Bronchial epithelial cell (primary cell): Measurements from ENCODE around the gene SIL1. TPM values are rescaled to one million over a fixed set of nuclear protein-coding genes. Genes with fewer than 3 reads are reported as not detected.

Source experiments
- DNase-seq: peaks from one replicate; pipeline ENCODE4 v3.0.0-alpha.2; 2010; ENCODE audit warnings: low read depth
- FAIRE-seq: peaks from 2 replicates; lab custom pipeline; 2011; peaks lifted over from hg19 to GRCh38; lab: Jason Lieb, UNC
- H3K27me3 ChIP-seq: 2 replicates; pipeline ENCODE4 v1.5.1; 2011; ENCODE audit warnings: low read length; ENCODE audit not compliant: control insufficient read depth, insufficient read depth
- H3K36me3 ChIP-seq: 2 replicates; pipeline ENCODE4 v1.5.1; 2011; ENCODE audit warnings: low read length; ENCODE audit not compliant: control insufficient read depth, insufficient read depth
- H3K4me3 ChIP-seq: 2 replicates; pipeline ENCODE4 v1.5.1; 2011; ENCODE audit warnings: mild to moderate bottlenecking, low read depth, low read length, control low read depth
- CTCF ChIP-seq: IDR thresholded peaks from 2 replicates; pipeline ENCODE4 v1.5.1; 2011; ENCODE audit warnings: mild to moderate bottlenecking, moderate library complexity, low read length, control low read depth, inconsistent platforms; ENCODE audit not compliant: insufficient read depth, severe bottlenecking
- total RNA-seq: library from RNA; depleted of rRNA; stranded (reverse); fragments of >200 nt; gene quantifications from 2 replicates; pipeline ENCODE4 v1.2.1, GENCODE V29; 2014

Gene SIL1
- total RNA-seq, 1 donor from 2014 or later = 85.3 TPM

GRCh38 chr5:138927979-138928378 is 270.2 kb downstream of the SIL1 start:
- DNase-seq (no peak), FAIRE-seq (peak; percentile 7)
- Histone ChIP-seq H3K4me3 (no peak overlapping the region), H3K27me3 (no peaks in the 10 kb centered on the region), H3K36me3 (peaks cover 59% of the 10 kb centered on the region)
- TF ChIP-seq CTCF = no peak

- H3K27me3 ChIP-seq = no peaks in the 10 kb centered on the region
- no peak for FAIRE-seq
Measured at GRCh38 chr5:138927544-138927943, 270.6 kb downstream of the SIL1 start.

GRCh38 chr5:138926688-138927448 is 271.3 kb downstream of the SIL1 start:
- no peak for TF ChIP-seq CTCF
- H3K36me3 ChIP-seq = peaks cover 51% of the 10 kb centered on the region
- no peak overlapping the region for H3K4me3 ChIP-seq
- no peak for DNase-seq
- no peaks in the 10 kb centered on the region for H3K27me3 ChIP-seq
- FAIRE-seq = no peak

More at GRCh38 chr5:138927544-138927943, 270.6 kb downstream of the SIL1 start:
- no peak for DNase-seq
- no peak for TF ChIP-seq CTCF
- peaks cover 57% of the 10 kb centered on the region for H3K36me3 ChIP-seq
- no peak overlapping the region for H3K4me3 ChIP-seq

GRCh38 chr5:138926257-138926656 is 271.9 kb downstream of the SIL1 start:
- no peak for DNase-seq
- peaks cover 48% of the 10 kb centered on the region for H3K36me3 ChIP-seq
- no peak overlapping the region for H3K4me3 ChIP-seq
- FAIRE-seq = no peak
- no peaks in the 10 kb centered on the region for H3K27me3 ChIP-seq
- no peak for TF ChIP-seq CTCF

GRCh38 chr5:138925090-138925635 is 273.0 kb downstream of the SIL1 start:
- TF ChIP-seq CTCF = no peak
- H3K27me3 ChIP-seq = no peaks in the 10 kb centered on the region
- DNase-seq = no peak
- no peak overlapping the region for H3K4me3 ChIP-seq
- H3K36me3 ChIP-seq = peaks cover 38% of the 10 kb centered on the region
- FAIRE-seq = no peak
